WTC11 (cell line): ENCODE measurements around the gene TIMM44. TPM values are rescaled to one million over a fixed set of nuclear protein-coding genes. Genes with fewer than 3 reads are reported as not detected.
A peak's percentile ranks its signal among the peaks of the same experiment; 100 is the strongest.

Experiments
- ATAC-seq: fragments of 200-7000 bp; cut with Tn5 transposase; 2 replicates; pipeline ENCODE4 v1.10.0; 2021; ENCODE audit warnings: mild to moderate bottlenecking, moderate library complexity
- CTCF ChIA-PET: fragments of 300-600 bp; sonication (Branson Sonifier 250); formaldehyde crosslinking; loops from one replicate; lab custom pipeline; 2021; ENCODE audit warnings: antibody characterized with exemption; lab: Charles Lee
- POLR2A ChIA-PET: fragments of 350-600 bp; sonication (Branson Sonifier 250); formaldehyde crosslinking; loops from one replicate; lab custom pipeline; 2021; ENCODE audit warnings: antibody characterized with exemption; lab: Charles Lee
- DNase-seq: peaks from one replicate; pipeline ENCODE4 v3.0.0; 2021; ENCODE audit warnings: low spot score
- H3K27ac Mint-ChIP-seq: 2 replicates; pipeline ENCODE4 v1.8.0; 2021; ENCODE audit warnings: mixed read lengths
- H3K27me3 Mint-ChIP-seq: 2 replicates; pipeline ENCODE4 v1.8.0; 2021; ENCODE audit warnings: low read depth, mild to moderate bottlenecking, moderate library complexity, mixed read lengths
- H3K36me3 Mint-ChIP-seq: 2 replicates; pipeline ENCODE4 v1.8.0; 2021; ENCODE audit warnings: mixed read lengths
- H3K4me1 Mint-ChIP-seq: 2 replicates; pipeline ENCODE4 v1.8.0; 2022; ENCODE audit warnings: mixed read lengths
- H3K4me3 Mint-ChIP-seq: 2 replicates; pipeline ENCODE4 v1.8.0; 2021; ENCODE audit warnings: mild to moderate bottlenecking, moderate library complexity, mixed read lengths
- H3K9me3 Mint-ChIP-seq: 2 replicates; pipeline ENCODE4 v1.8.0; 2021; ENCODE audit warnings: mixed read lengths
- ATF1 ChIP-seq: sonication (generic); formaldehyde crosslinking; IDR thresholded peaks from 2 replicates; pipeline ENCODE4 v1.8.1; 2023; ENCODE audit warnings: mild to moderate bottlenecking, moderate library complexity, missing genetic modification reagents
- CREB1 ChIP-seq: sonication (generic); formaldehyde crosslinking; IDR thresholded peaks from 2 replicates; pipeline ENCODE4 v1.8.0; 2023; ENCODE audit warnings: mild to moderate bottlenecking, missing genetic modification reagents
- ETV6 ChIP-seq: sonication (generic); formaldehyde crosslinking; IDR thresholded peaks from 2 replicates; pipeline ENCODE4 v1.8.1; 2022; ENCODE audit warnings: mild to moderate bottlenecking, missing genetic modification reagents
- GABPB1 ChIP-seq: sonication (generic); formaldehyde crosslinking; IDR thresholded peaks from 2 replicates; pipeline ENCODE4 v1.8.1; 2023; ENCODE audit warnings: mild to moderate bottlenecking, missing genetic modification reagents
- GRHL2 ChIP-seq: fragments of 250-450 bp; sonication (Bioruptor Pico); IDR thresholded peaks from 2 replicates; pipeline ENCODE4 v1.8.0; 2022; ENCODE audit warnings: mild to moderate bottlenecking, moderate library complexity; ENCODE audit not compliant: insufficient replicate concordance, severe bottlenecking
- HMGA2 ChIP-seq: fragments of 250-450 bp; sonication (Bioruptor Pico); IDR thresholded peaks from 2 replicates; pipeline ENCODE4 v1.4.0; 2021; ENCODE audit warnings: mild to moderate bottlenecking, moderate library complexity
- IRF2 ChIP-seq: sonication (generic); formaldehyde crosslinking; IDR thresholded peaks from 2 replicates; pipeline ENCODE4 v1.8.0; 2022; ENCODE audit warnings: low read depth, missing genetic modification reagents, borderline replicate concordance
- NR1H2 ChIP-seq: sonication (generic); formaldehyde crosslinking; IDR thresholded peaks from 2 replicates; pipeline ENCODE4 v1.9.0; 2021; ENCODE audit warnings: mild to moderate bottlenecking, moderate library complexity, missing genetic modification reagents
- PRRX2 ChIP-seq: fragments of 250-450 bp; sonication (Bioruptor Pico); IDR thresholded peaks from 2 replicates; pipeline ENCODE4 v1.8.0; 2021; ENCODE audit warnings: mild to moderate bottlenecking
- RORB ChIP-seq: fragments of 250-450 bp; sonication (Bioruptor Pico); IDR thresholded peaks from 2 replicates; pipeline ENCODE4 v1.9.0; 2021; ENCODE audit warnings: mild to moderate bottlenecking
- TCF7 ChIP-seq: sonication (generic); formaldehyde crosslinking; IDR thresholded peaks from 2 replicates; pipeline ENCODE4 v1.8.0; 2022; ENCODE audit warnings: mild to moderate bottlenecking, low read depth, missing genetic modification reagents, moderate library complexity
- TEAD4 ChIP-seq: sonication (generic); formaldehyde crosslinking; IDR thresholded peaks from 2 replicates; pipeline ENCODE4 v1.8.0; 2022; ENCODE audit warnings: mild to moderate bottlenecking, missing genetic modification reagents
- ZNF121 ChIP-seq: sonication (generic); formaldehyde crosslinking; IDR thresholded peaks from 2 replicates; pipeline ENCODE4 v1.8.0; 2023; ENCODE audit warnings: missing genetic modification reagents
- ZNF219 ChIP-seq: sonication (generic); formaldehyde crosslinking; IDR thresholded peaks from 2 replicates; pipeline ENCODE4 v1.8.0; 2023; ENCODE audit warnings: missing genetic modification reagents, mild to moderate bottlenecking, borderline replicate concordance
- ZNF232 ChIP-seq: sonication (generic); formaldehyde crosslinking; IDR thresholded peaks from 2 replicates; pipeline ENCODE4 v1.8.0; 2022; ENCODE audit warnings: mild to moderate bottlenecking, missing genetic modification reagents
- ZNF317 ChIP-seq: sonication (generic); formaldehyde crosslinking; IDR thresholded peaks from 2 replicates; pipeline ENCODE4 v1.8.1; 2023; ENCODE audit warnings: low read depth, mild to moderate bottlenecking, moderate library complexity, missing genetic modification reagents, borderline replicate concordance
- total RNA-seq: library from RNA; stranded (reverse); gene quantifications from 3 replicates; pipeline ENCODE4 v1.2.3, GENCODE V29; 2021
- TF ChIP-seq, protein P1 (sequence below): sonication (generic); formaldehyde crosslinking; IDR thresholded peaks from 2 replicates; pipeline ENCODE4 v1.8.1; 2023; ENCODE audit warnings: mild to moderate bottlenecking, missing genetic modification reagents, moderate library complexity
- TF ChIP-seq, protein P2 (sequence below): sonication (generic); formaldehyde crosslinking; IDR thresholded peaks from 2 replicates; pipeline ENCODE4 v1.8.1; 2022; ENCODE audit warnings: low read depth, mild to moderate bottlenecking, moderate library complexity, missing genetic modification reagents, borderline replicate concordance
- TF ChIP-seq, protein P3 (sequence below): sonication (generic); formaldehyde crosslinking; IDR thresholded peaks from 2 replicates; pipeline ENCODE4 v1.8.1; 2022; ENCODE audit warnings: mild to moderate bottlenecking, moderate library complexity, missing genetic modification reagents
- TF ChIP-seq, protein P4 (sequence below): fragments of 250-450 bp; sonication (Bioruptor Pico); conservative IDR thresholded peaks from 2 replicates; pipeline ENCODE4 v1.9.0; 2021; ENCODE audit warnings: mild to moderate bottlenecking
- TF ChIP-seq, protein P5 (sequence below): sonication (generic); formaldehyde crosslinking; IDR thresholded peaks from 2 replicates; pipeline ENCODE4 v1.8.0; 2022; ENCODE audit warnings: mild to moderate bottlenecking, missing genetic modification reagents
- TF ChIP-seq, protein P6 (sequence below): fragments of 250-450 bp; sonication (Bioruptor Pico); IDR thresholded peaks from 2 replicates; pipeline ENCODE4 v1.9.0; 2021; ENCODE audit warnings: mild to moderate bottlenecking

The TIMM44 gene
- total RNA-seq, 1 experiment from 2014 or later = 129 TPM

DNA sequence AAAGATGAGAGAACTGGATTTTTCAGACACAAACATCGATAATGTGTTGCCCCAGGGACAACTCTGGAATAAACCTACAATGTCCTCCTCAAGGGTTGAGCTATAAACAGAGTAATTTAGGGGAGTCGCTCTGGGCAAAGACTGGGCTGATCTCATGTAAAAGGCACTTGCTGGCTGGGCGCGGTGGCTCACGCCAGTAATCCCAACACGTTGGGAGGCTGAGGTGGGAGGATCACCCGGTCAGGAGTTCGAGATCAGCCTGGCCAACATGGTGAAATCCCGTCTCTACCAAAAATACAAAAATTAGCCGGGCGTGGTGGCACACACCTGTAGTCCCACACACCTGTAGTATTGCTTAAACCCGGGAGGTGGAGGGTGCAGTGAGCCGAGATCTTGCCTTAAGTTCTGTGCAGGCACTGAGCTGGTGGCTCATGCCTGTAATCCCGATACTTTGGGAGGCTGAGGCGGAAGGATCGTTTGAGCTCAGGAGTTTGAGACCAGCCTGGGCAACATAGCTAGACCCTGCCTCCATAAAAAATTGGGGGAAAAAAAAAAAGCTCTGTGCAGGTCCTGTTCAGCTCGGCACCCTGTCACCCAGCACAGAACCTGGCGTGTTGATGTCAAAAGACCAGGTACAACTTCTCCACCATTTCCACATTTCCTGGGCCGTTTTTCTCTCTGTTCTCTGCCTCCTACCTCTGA is 1.4 kb downstream of the TIMM44 start:
- DNase-seq (no peak), ATAC-seq (no peak)
- Mint-ChIP-seq H3K36me3 (peaks cover 24% of the 10 kb centered on the region), H3K4me1 (peaks cover 8% of the 10 kb centered on the region; the same call in 1 of the 2 replicates), H3K9me3 (no peaks in the 10 kb centered on the region), H3K27me3 (peaks cover 2% of the 10 kb centered on the region; the same call in 1 of the 2 replicates), H3K27ac (no peak overlapping the region; the same call in 1 of the 2 replicates), H3K4me3 (peak overlapping the region; percentile 88)
- TF ChIP-seq HMGA2 = no peak
- no peak for TF ChIP-seq GABPB1 (CRISPR knock-in tag)
- peak; percentile 41; the same call in 1 of the 2 replicates for TF ChIP-seq ZNF121 (CRISPR knock-in tag)
- TF ChIP-seq PRRX2 (CRISPR knock-in tag) = no peak
- CTCF ChIA-PET = interaction anchor here (4.1 to 4.5 kb wide), 2 partner anchors 13 to 22 kb away, joined by 31 to 39 read pairs; partner anchors contain the start of gene SNAPC2
- POLR2A ChIA-PET = no interaction called here

DNA sequence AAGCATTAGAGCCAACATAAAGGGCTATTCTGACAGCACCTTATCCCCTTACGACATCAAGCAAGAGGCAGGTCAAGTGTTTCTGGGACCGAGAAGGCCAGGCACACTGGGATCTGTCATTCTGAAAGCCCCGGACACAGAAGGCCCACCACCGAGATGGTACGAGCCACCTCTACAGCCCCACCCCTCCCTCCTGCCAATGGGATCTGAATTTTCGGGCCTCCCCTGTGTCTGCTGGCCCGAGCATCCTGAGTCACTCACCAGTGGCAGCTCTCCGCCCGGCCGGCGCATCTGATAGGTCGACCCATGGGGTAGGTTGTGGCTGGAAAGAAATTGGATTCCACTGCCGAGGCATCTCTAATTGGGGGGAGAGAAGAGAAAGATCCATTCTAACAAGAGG is 2.6 kb downstream of the TIMM44 start:
- ChIA-PET POLR2A (no interaction called here), CTCF (interaction anchor here (0.6 kb wide), 1 partner anchor 228 kb away, joined by 3 read pairs; no protein-coding TSS in a partner anchor)
- no peaks in the 10 kb centered on the region for H3K9me3 Mint-ChIP-seq
- H3K4me1 Mint-ChIP-seq = peaks cover 8% of the 10 kb centered on the region; the same call in 1 of the 2 replicates
- no peaks in the 10 kb centered on the region for H3K27me3 Mint-ChIP-seq
- ATAC-seq = no peak
- H3K27ac Mint-ChIP-seq = no peak overlapping the region; the same call in 1 of the 2 replicates
- no peak for TF ChIP-seq RORB (CRISPR knock-in tag)
- TF ChIP-seq, protein P1, sequence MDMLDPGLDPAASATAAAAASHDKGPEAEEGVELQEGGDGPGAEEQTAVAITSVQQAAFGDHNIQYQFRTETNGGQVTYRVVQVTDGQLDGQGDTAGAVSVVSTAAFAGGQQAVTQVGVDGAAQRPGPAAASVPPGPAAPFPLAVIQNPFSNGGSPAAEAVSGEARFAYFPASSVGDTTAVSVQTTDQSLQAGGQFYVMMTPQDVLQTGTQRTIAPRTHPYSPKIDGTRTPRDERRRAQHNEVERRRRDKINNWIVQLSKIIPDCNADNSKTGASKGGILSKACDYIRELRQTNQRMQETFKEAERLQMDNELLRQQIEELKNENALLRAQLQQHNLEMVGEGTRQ (CRISPR knock-in tag) = no peak
- no peak for TF ChIP-seq IRF2 (CRISPR knock-in tag)
- TF ChIP-seq, protein P2, sequence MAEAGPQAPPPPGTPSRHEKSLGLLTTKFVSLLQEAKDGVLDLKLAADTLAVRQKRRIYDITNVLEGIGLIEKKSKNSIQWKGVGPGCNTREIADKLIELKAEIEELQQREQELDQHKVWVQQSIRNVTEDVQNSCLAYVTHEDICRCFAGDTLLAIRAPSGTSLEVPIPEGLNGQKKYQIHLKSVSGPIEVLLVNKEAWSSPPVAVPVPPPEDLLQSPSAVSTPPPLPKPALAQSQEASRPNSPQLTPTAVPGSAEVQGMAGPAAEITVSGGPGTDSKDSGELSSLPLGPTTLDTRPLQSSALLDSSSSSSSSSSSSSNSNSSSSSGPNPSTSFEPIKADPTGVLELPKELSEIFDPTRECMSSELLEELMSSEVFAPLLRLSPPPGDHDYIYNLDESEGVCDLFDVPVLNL (CRISPR knock-in tag) = no peak
- no peak for TF ChIP-seq GABPB1 (CRISPR knock-in tag)
- TF ChIP-seq ZNF232 (CRISPR knock-in tag) = no peak
- no peak for TF ChIP-seq GRHL2 (CRISPR knock-in tag)
- no peak for TF ChIP-seq CREB1
- no peak for TF ChIP-seq ZNF219 (CRISPR knock-in tag)
- TF ChIP-seq, protein P3, sequence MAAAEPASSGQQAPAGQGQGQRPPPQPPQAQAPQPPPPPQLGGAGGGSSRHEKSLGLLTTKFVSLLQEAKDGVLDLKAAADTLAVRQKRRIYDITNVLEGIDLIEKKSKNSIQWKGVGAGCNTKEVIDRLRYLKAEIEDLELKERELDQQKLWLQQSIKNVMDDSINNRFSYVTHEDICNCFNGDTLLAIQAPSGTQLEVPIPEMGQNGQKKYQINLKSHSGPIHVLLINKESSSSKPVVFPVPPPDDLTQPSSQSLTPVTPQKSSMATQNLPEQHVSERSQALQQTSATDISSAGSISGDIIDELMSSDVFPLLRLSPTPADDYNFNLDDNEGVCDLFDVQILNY (CRISPR knock-in tag) = no peak
- no peak for TF ChIP-seq ATF1 (CRISPR knock-in tag)
- no peak for TF ChIP-seq ZNF121 (CRISPR knock-in tag)
- no peak for TF ChIP-seq TEAD4 (CRISPR knock-in tag)
- no peak for TF ChIP-seq TCF7
- TF ChIP-seq ETV6 (CRISPR knock-in tag) = no peak
- TF ChIP-seq ZNF317 (CRISPR knock-in tag) = no peak
- TF ChIP-seq, protein P4, sequence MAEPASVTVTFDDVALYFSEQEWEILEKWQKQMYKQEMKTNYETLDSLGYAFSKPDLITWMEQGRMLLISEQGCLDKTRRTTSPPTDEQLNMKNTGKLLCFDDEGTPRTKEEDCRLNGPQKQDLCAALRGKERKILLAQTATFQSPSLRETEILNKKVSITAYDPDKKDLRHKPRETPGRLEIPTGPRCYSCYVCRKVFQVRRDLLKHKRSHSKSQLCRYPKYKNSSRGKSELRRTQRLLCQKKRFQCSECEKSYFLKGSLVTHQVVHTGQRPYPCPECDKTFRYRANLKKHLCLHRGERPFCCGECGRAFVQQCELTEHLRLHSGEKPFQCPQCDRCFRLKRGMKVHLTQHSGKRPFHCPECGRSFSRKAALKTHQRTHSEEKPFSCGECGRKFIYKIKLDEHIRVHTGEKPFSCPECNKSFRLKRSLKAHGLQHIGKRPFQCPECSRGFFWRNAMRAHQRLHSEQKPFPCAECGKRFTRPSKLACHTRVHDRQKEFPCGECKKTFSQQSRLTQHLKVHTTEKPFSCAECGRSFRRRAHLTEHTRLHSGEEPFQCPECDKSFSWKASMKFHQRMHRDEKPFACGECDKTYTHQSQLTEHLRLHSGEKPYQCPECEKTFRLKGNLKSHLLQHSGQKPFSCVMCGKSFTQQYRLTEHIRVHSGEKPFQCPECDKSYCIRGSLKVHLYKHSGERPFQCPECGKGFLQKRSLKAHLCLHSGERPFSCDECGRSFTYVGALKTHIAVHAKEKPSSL (CRISPR knock-in tag) = no peak
- TF ChIP-seq, protein P5, sequence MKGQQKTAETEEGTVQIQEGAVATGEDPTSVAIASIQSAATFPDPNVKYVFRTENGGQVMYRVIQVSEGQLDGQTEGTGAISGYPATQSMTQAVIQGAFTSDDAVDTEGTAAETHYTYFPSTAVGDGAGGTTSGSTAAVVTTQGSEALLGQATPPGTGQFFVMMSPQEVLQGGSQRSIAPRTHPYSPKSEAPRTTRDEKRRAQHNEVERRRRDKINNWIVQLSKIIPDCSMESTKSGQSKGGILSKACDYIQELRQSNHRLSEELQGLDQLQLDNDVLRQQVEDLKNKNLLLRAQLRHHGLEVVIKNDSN (CRISPR knock-in tag) = no peak
- TF ChIP-seq, protein P6, sequence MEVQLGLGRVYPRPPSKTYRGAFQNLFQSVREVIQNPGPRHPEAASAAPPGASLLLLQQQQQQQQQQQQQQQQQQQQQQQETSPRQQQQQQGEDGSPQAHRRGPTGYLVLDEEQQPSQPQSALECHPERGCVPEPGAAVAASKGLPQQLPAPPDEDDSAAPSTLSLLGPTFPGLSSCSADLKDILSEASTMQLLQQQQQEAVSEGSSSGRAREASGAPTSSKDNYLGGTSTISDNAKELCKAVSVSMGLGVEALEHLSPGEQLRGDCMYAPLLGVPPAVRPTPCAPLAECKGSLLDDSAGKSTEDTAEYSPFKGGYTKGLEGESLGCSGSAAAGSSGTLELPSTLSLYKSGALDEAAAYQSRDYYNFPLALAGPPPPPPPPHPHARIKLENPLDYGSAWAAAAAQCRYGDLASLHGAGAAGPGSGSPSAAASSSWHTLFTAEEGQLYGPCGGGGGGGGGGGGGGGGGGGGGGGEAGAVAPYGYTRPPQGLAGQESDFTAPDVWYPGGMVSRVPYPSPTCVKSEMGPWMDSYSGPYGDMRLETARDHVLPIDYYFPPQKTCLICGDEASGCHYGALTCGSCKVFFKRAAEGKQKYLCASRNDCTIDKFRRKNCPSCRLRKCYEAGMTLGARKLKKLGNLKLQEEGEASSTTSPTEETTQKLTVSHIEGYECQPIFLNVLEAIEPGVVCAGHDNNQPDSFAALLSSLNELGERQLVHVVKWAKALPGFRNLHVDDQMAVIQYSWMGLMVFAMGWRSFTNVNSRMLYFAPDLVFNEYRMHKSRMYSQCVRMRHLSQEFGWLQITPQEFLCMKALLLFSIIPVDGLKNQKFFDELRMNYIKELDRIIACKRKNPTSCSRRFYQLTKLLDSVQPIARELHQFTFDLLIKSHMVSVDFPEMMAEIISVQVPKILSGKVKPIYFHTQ = no peak
- TF ChIP-seq NR1H2 (CRISPR knock-in tag) = no peak
- H3K36me3 Mint-ChIP-seq = peaks cover 34% of the 10 kb centered on the region
- no peak for DNase-seq
- H3K4me3 Mint-ChIP-seq = no peak overlapping the region
